DMS53 (cell line): Measurements from ENCODE around the gene ADGRV1.
"Not testable (repeated sequence)": the region's sequence is repeated elsewhere in the genome, so short reads cannot be mapped to it uniquely, and the experiment has no call there.

Experiments used
- DNase-seq: peaks from one replicate; lab custom pipeline; 2025; lab: John Stamatoyannopoulos, UW

ADGRV1 gene

DNA sequence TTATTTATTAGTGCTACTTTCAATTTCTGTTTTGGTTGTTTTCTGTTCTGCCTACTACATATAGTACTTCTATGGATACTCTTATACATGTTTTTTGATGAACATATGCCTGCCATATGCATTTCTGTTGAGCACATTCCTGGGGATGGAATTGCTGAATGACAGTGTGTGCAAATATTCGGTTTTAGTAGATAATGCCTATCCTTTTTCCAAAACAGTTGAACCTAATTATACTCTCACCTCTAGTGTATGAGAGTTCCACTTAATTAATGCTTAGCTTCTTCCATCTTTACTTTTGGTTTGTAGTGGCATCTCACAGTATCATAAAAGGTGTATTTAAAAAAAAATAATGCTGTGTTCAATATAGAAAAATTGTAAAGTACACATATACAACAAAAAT is 96.8 kb downstream of the ADGRV1 start:
- DNase-seq = no peak

DNA sequence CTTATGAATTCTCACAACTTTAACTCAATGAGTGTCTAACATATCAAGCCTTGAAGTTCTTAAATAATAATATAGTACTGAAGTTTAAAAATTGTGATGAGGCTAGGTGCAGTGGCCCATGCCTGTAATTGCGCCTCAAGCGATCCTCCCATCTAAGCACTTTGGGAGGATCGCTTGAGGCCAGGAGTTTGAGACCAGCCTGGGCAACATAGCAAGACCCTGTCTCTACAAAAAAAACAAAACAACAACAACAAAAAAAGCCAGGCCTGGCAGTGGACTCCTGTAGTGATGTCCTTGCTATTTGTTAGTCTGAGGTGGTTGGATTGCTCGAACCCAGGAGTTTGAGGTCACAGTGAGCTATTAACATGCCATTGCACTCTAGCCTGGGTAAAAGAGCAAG is 98.4 kb downstream of the ADGRV1 start:
- DNase-seq = no peak

DNA sequence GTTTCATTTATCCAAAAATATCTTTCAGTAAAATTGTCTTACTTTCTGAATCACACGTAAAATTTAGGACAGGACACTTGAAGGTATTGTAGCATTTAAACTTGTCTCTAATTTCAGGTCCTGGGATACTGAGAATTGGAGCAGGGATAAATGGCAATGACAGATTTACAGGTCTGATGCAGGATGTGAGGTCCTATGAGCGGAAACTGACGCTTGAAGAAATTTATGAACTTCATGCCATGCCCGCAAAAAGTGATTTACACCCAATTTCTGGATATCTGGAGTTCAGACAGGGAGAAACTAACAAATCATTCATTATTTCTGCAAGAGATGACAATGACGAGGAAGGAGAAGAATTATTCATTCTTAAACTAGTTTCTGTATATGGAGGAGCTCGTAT is 99.2 kb downstream of the ADGRV1 start:
- DNase-seq = no peak

DNA sequence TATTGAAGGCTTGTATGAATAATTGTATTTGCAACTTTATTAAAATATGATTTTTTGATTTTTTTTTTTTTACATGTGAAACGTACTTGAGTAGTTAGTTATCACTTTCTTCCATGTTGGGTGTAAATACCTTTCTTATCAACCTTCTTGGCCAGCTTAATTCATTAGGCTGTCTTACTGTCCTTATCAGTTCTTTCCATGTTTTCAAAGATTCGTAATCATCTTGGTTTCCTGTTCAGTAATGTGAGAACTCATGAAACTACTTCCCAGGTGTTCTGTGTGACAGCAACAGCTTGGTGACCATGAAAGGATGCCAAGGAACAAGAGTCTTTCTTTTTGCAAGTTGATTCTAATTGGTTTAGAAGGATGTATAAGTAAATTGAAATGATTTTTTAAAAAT is 100.0 kb downstream of the ADGRV1 start:
- DNase-seq = no peak

DNA sequence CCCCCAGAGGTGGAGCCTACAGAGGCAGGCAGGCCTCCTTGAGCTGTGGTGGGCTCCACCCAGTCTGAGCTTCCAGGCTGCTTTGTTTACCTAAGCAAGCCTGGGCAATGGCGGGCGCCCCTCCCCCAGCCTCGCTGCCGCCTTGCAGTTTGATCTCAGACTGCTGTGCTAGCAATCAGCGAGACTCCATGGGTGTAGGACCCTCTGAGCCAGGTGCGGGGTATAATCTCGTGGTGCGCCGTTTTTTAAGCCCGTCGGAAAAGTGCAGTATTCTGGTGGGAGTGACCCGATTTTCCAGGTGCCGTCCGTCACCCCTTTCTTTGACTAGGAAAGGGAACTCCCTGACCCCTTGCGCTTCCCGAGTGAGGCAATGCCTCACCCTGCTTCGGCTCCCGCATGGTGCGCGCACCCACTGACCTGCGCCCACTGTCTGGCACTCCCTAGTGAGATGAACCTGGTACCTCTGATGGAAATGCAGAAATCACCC is 109.5 kb downstream of the ADGRV1 start:
- DNase-seq = not testable (repeated sequence)

DNA sequence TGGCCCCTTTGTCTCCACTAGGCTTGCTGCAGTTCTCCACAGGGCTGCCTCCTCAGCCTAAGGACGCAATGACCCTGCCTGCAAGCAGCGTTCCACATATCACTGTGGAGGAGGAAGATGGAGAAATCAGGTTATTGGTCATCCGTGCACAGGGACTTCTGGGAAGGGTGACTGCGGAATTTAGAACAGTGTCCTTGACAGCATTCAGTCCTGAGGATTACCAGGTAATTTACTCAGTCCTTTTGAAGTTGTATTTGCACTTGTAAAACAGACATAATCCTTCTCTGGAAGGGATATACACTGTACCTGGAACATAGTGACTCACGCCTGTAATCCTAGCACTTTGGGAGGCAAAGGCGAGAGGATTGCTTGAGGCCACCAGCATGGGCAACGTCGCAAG is 116.6 kb downstream of the ADGRV1 start:
- DNase-seq = peak; percentile 94

DNA sequence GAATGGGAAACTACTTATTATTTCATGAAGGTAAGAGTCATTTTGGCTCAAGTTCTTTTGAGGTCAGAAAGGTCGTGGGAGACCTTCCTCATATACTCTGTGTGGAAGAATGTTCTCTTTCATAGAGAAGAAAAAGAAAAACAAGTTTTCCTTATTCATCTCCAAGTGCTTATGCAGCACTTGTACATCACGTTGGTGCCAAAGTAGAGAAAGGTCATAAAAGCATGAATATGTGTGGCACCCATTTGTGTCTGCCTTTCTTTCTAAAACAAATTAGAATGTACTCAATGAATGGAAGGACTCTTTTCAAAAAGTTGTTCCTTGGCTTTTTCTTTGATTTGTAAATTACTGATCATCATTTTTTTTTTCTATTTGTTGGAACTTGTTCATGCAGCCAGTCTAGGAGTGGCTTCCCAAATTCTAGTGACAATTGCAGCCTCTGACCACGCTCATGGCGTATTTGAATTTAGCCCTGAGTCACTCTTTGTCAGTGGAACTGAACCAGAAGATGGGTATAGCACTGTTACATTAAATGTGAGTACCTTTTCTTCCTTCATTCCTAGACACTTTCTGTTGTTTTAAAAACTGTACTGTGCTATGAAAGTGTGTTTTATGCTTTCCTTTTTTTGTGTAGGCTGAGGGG is 122.4 kb downstream of the ADGRV1 start:
- no peak for DNase-seq

DNA sequence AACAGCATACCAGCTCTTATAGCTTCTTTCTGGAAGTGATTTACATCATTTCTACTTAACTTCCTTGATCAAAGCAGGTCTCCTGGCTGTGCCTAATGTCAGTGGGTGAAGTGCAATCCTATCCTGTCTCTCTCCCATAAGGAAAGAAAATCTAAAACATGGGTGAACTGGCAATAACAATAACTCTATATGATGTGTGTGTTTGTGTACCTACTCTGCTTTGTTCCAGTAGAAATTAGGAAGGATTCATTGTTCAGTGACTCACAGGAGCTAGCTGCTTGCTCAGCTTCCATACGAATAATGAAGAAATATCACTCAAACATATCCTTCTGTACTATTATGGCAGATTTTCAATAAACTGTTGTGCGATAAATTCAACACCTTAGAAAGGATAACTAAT is 123.7 kb downstream of the ADGRV1 start:
- no peak for DNase-seq

DNA sequence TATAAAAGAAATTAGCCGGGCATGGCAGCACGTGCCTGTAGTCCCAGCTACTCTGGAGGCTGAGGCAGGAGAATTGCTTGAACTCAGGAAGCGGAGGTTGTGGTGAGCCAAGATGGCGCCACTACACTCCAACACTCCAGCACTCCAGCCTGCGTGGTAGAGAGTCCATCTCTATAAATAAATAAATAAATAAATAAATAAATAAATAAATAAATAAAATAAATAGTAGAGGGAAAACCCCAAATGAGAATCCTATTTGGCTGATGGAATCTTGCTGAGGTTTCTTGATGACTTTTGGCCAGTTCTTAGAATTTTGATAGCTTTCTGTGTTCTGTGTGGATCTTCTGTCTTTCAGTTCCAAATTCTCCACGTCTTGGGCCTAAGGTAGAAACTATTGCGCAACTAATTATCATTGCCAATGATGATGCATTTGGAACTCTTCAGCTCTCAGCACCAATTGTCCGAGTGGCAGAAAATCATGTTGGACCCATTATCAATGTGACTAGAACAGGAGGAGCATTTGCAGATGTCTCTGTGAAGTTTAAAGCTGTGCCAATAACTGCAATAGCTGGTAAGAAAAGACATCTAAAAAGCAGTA is 126.9 kb downstream of the ADGRV1 start:
- no peak for DNase-seq

DNA sequence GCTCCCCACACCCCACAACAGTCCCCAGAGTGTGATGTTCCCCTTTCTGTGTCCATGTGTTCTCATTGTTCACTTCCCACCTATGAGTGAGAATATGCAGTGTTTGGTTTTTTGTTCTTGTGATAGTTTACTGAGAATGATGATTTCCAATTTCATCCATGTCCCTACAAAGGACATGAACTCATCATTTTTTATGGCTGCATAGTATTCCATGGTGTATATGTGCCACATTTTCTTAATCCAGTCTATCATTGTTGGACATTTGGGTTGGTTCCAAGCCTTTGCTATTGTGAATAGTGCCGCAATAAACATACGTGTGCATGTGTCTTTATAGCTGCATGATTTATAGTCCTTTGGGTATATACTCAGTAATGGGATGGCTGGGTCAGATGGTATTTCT is 127.8 kb downstream of the ADGRV1 start:
- not testable (repeated sequence) for DNase-seq

DNA sequence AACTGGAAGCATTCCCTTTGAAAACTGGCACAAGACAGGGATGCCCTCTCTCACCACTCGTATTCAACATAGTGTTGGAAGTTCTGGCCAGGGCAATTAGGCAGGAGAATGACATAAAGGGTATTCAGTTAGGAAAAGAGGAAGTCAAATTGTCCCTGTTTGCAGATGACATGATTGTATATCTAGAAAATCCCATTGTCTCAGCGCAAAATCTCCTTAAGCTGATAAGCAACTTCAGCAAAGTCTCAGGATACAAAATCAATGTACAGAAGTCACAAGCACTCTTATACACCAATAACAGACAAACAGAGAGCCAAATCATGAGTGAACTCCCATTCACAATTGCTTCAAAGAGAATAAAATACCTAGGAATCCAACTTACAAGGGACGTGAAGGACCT is 128.9 kb downstream of the ADGRV1 start:
- not testable (repeated sequence) for DNase-seq

DNA sequence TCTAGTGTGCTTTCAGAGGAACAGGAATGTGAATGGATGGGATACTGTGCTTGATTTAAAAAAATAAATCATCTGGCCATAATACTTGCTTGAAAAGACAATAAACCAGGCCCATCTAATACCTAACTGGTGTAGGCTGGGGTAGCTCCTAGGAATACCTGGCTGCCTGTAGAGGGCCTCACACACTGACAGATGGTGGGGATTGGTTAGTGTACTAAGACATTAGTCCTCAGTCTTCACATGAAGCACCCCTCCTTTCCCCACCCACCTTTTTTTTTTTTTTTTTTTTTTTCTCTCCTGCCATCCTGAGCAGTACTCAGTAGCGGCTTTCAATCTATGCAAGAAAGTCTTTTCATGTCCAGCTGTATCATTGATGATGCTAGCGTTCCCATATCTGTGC is 130.5 kb downstream of the ADGRV1 start:
- DNase-seq = peak; percentile 4

DNA sequence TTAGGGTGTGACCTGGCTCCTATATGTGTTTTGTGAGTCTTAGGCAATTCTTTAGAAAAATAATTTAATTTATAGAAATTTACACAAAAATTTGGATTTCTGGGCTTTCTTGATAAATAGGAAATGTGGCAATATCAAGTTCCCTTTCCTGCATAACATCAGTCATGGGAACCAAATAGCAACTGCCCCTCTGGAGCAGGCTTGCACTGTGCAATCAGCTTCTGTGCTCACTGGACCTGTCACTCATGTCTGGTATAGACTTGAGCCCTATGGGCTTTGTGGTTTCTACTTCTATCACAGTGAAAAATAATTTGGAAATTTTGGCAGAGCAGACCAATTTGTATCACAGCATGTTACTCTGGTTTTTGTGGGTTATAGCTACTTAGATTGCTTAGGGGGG is 131.7 kb downstream of the ADGRV1 start:
- no peak for DNase-seq

DNA sequence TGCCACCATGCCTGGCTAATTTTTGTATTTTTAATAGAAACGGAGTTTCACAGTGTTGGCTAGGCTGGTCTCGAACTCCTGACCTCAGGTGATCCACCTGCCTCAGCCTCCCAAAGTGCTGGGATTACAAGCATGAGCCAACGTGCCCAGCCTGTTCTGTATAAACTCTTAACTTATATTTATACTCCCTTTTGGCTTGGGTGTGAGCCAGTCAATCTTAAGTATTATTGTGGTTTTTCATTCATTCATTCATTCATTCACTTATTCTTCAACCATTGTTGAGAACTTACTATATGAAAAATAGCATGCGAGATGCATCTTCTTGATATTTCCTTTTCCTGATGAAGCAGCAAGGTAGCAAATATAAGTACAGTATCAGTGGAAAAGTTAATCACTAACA is 132.9 kb downstream of the ADGRV1 start:
- no peak for DNase-seq

DNA sequence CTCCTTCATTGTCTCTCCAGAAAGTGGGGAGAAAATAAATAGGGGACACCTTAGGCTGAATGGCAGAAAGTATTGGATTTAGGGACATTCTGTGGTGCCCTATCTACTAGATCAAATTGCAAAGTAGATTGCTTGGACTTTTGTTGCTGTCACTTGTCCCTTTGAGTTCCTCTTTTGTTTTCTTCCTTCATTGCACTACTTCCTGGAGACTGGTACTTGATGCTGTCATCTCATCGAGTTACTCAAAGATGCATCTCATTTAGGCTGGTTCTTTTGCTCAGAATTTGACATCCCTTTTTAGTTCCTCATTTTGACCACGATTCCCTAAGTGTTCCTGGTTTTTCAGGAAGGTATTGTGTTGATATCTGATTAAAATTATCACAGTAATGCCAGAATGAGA is 137.6 kb downstream of the ADGRV1 start:
- no peak for DNase-seq

DNA sequence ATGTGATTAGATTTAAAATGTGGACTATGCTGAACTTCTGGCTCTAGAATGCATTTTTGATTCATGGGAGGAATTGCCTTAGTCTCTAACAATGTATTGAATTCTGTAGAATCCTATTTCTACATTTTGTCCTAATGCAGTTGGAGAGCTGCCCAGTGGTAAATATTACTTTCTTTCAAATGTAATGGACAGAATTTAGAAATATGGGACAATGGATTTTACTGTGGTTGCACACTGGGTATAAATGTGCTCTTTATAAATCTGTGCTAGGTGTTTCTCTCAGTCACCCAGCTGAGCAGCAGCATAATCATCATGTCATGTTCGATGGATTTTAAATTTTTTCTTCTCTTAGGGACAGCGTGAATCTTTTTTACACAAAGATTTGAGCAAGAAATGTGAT is 141.7 kb downstream of the ADGRV1 start:
- DNase-seq = no peak

DNA sequence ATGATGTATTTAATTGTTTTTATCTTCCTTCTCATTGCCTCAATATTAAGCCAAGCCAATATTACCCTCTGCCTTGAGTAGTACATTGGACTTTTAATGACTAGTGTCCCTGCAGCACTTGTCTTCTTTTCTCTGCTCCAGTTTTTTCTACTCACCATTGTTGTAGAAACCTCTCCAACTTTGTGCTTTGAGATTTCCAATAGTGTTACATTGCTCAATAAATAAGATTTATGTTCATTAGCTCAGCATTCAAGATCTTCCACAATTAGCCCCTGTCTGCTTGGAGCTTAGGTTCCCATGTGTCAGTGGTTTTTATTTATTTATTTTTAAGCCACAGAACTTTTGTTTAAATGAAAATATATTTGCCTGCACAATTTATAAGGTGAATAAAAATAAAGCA is 145.3 kb downstream of the ADGRV1 start:
- no peak for DNase-seq

DNA sequence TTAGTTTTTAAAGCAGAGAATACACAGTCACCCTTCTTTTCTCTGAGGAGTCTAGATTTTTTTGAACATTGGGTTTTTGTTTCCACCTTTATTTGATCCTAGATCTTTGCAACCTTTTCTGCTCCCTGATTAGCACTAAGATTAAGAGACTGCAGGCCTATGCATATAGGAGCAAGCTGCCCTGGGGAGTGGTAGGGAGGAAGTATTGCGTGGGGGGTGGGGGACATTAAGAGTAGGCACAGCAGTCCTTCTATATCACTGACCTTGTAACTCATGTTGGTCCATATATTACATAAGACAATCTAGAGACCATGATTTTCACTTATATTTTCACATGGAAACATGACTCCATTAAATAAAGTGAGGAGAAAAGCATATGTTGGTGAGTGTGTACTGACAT is 149.1 kb downstream of the ADGRV1 start:
- no peak for DNase-seq

DNA sequence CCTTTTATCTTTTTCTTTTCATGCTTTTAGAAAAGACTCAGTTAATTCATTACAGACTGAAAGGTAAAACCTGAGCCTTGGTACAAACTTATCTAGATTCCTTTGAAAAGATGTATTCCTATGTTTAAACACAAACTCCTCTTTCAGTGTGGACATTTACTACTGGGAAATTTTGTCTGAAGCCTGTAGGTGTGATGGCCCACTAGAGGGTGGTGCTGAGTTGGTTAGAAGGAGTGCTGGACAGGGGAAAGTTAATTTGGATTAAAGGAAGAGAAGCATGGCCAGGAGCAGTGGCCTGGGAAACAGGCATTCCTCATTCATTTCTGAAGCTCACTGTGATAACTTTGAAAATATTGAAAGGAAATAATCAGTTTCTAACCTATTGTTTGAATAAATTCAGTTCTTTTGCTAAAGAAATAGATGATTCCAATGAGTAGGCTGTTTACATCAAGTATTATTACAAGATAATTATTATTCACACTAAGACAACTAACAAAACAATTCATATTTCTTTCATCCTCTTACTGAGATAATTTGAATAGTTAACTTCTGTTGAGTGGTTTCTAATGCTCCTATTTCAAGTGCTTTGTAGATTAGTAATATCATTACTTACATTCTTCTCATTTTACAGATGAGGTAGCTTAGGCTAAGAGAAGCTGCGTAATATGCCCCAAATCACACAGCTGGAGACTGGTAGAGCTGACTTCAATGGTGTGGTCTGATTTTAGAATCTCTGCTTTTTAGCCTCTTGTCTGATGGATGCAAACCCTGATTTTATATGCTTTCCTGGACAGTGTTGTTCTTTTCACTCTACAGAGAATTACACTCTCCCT is 150.9 kb downstream of the ADGRV1 start:
- DNase-seq = peak; percentile 76

DNA sequence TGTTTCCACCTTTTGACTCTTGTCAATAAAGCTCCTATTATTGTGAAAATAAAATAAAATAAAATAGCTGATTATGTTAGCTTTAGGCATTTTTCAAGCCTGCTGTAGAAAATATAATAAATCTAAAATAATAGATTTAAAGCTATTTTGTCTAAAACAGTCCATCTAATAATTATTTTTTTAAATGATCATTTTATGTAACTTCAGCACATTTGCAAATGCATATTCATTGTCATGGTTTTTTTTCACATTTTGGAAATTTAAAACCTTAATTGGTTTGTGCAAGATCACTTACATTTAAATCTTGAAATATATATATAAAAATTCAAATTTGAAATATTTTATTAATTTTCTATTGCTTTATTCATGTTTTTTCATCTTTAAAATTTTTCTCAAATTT is 159.8 kb downstream of the ADGRV1 start:
- no peak for DNase-seq

DNA sequence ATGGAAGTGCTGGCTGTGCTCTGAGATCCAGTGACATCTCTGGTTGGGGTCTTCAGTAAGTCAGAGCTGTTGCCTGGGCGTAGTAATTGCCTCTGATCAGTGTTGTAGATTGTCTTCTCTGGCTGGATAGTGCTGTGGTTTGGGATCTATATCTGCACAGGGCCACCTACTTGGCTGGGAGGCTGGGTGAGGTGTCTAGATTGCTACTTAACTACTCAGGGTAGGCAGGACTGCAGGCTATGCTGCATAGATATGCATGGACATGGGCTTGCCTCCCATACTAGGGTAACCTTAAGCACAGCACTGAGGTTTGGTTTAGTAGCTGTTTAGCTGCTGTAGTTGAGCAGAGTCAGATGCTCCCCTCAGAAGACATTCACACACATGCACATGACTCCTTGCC is 181.0 kb downstream of the ADGRV1 start:
- no peak for DNase-seq

DNA sequence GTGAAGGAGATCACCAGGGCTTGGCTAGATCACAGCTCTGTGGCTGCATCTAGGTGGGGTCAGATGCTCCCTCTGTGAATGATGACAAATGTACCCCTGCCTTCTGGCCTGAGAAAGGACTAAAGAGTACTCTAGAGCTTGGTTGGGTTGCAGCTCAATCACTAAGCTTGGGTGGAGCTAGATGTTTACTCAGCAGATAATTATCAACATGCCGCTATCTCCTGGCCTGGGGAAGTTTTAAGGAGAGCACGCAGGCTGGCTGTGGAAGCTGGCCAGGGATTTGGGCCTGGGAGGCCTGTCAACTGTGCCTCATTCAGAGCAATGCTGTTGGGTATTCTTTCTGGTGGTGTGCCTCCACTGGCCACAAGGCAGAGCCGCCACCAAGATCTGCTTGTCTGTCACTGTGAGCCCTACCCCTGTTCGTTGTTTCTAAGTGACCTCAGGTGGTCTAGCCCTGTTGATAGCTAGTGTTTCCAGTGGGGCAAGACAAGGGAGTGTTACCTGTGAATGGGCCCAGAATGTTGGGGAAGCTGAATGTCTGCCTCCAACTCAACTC is 181.7 kb downstream of the ADGRV1 start:
- no peak for DNase-seq

DNA sequence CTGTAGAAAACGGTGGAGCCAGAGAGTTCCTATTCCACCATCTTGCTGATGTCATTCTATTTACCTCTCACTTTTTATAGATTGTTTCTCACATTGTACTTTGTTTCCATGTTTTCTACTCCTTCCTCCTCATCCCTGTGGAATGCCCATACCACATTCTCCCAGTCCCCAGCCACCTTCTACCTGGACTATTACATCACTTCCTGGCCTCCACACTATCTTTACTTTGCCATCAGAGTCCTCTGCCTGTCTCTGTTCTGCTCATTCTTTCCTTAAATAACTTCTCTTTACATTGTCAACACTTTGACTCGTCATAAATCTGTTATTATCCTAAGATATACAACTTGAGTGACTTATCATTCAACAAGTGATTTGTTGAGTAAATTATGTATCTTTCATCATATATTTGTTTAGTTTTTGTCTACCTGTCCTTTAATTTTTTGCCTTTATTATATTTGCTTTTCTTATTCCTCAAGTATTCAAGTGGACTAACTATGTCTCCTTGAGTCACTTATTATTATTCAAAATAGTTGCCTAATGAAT is 182.5 kb downstream of the ADGRV1 start:
- peak; percentile 41 for DNase-seq
